Islet of Langerhans (tissue), 1 donor: ENCODE data around the gene SPIN1.

Experiments used
- FAIRE-seq: peaks from one replicate; lab custom pipeline; 2011; peaks lifted over from hg19 to GRCh38; lab: Jason Lieb, UNC

SPIN1 gene

DNA sequence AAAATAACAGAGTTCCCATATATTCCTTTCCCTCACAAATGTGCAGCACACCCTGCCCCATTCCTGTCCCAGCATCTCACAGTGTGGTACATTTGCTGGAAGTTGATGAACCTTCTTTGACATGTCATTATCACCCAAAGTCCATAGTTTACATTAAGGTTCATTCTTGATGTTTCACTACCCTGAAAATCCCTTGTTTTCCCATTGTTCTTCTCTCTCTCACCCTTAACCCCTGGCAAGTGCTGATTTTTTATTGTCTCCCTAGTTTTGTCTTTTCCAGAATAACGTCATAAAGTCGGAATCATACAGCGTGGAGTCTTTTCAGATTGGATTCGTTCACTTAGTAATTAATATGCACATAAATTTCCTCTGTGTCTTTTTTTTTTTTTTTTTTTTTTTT, 48.1 kb downstream of the SPIN1 start:
- FAIRE-seq = no peak

DNA sequence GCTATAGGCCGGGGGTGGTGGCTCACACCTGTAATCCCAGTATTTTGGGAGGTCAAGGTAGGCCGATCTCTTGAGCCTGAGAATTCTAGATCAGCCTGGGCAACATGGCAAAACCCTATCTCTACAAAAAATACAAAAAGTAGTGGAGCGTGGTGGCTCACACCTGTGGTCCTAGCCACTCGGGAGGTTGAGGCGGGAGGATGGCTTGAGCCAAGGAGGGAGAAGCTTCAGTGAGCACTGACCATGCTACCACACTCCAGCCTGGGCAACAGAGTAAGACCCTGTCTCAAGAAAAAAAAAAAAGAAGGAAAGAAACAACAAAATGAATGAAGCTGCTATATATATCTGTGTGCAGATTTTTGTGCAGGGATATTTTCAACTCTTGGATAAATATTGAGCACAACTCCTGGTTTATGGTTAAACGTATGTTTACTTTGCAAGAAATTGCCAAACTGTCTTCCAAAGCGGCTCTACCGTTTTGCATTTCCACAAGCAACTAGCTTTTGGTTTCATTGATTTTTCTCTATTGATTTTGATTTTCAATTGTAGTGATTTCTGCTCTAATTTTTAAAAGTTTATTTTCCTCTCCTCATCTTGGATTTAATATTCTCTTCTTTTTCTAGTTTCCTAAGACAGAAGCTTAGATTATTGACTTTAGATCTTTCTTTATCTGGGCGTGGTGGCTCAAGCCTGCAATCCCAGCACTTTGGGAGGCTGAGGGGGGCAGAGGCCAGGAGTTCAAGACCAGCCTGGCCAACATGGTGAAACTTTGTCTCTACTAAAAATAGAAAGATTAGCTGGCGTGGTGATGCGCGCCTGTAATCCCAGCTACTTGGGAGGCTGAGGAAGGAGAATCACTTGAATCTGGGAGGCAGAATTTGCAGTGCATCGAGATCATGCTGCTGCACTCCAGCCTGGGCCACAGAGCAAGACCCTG, 49.2 kb downstream of the SPIN1 start:
- FAIRE-seq = no peak

DNA sequence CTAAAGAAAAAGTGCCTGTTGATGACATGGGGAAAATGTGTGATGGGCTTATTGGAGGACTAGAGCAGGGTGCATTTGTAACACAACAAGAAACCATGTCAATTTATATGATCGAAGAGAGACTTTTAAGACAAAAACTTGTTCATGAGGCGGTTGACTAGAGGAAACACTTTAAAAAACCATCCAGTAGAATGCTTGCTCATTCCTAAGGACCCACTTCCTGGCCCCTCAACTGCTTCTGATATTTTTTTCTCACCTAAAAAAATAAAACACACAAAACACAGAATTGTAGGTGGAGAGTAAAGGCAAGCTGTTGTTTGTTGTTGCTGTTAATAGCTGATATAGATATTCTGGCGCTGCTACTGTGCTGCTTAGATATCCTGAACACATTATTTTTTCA, 50.6 kb downstream of the SPIN1 start:
- FAIRE-seq = no peak

DNA sequence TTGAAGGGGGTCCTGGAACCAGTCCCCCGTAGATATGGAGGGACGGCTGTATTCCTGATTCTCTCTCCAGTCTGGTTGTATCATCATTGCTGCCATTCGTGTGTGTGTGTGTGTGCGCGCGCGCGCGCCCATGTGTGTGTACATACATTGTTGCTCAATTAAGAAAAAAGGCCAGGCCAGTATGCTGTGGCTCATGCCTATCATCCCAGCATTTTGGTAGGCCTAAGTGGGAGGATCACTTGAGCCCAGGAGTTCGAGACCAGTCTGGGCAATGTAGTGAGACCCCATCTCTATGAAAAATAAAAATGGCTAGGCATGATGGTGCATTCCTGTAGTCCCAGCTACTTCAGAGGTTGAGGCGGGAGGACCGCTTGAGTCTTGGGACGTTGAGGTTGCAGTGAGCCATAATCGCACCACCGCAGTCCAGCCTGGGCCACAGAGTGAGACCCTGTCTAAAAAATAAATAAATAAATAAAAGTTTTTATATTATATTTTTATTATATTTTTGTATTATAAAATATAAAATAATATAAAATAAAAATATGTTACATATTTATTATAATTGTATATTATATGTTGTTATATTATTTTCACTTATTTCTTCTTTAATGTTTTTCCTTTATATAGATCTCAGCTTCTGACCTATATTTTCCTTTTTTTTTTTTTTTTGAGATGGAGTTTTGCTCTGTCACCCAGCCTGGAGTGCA, 53.2 kb downstream of the SPIN1 start:
- no peak for FAIRE-seq

DNA sequence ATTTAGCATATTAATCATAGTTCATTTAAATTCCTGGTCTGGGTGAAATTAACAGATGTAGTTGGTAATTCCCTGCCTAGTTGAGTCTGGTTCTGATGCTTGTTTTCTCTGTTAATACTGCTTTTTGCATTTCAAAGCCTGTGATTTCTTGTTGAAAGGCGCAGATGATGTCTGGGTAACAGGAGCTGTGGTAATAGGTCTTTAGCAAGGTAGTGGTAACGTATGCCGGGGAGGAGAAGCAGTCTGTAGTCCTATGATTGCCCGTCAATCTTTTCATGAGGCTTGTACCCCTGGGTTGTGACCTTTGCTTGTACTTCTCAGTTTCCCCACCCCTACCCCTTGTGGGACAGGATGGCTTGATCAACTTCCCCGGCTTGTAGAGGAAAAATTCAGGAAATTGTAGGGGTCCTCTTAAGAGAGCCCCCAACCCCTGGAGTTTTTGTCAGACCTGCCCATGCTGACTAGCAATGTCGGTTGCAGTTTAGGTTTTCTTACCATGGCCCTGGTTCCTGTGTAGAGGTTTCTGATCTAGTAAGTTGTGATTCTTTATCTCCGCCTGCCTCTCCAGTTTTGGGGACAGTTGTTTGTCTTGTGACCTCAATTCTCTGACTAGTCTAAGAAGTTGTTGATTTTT, 55.4 kb downstream of the SPIN1 start:
- FAIRE-seq = no peak

DNA sequence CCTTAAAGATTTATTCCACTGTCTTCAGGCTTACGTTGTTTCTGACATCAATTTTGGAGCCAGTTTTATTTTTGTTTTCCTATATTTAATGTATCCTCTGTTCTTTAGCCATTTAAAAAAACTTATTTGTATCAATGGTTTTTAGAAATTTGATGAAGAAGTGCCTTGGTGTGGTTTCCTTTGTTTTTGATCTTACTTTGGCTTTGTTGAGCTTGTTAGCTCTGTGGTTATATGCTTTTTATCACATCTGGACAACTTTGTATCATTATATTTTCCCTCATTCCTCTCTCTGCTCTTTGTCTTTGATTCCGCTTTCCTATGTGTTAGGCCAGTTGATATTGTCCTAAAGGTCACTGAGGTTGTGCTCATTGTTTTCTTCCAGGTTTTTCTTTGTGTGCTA, 58.5 kb downstream of the SPIN1 start:
- FAIRE-seq = no peak

DNA sequence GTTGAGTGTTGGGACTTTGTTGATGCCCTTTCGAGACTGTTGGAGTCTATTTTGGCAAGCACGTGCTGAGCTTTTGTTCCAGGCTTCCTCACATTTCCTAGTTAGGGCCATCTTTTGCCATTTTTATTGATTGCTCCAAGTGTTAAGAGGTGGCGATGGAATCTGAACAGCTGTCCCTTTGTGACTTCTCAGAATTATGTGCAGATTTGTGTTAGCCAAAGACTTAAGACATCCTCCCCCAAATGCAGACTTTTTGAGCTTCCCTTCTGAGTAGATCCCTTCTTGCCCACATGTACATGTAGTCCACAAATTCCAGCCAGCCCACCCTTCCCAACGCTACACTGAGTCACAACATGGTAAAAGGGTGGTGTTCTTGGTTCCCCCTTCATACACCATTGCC, 59.2 kb downstream of the SPIN1 start:
- no peak for FAIRE-seq

DNA sequence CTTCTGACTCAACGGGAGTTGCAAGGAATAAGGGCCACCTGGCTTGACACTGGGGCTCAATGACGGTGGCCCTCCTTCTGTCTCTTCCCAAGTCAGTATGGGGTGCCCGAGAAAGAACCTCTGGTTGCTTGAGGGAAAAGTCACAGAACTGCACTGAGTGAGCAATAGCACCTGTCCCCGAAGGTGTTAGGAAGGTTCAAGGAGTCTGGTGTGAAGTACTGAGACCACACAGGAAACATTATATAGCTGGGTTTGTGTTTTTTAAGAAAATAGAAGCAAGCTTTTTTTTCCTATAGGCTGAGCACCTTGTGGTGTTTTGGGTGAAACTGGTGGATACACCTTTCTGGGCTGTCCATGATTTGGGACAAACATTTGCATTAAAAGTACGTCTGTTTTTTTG, 62.9 kb downstream of the SPIN1 start:
- no peak for FAIRE-seq

DNA sequence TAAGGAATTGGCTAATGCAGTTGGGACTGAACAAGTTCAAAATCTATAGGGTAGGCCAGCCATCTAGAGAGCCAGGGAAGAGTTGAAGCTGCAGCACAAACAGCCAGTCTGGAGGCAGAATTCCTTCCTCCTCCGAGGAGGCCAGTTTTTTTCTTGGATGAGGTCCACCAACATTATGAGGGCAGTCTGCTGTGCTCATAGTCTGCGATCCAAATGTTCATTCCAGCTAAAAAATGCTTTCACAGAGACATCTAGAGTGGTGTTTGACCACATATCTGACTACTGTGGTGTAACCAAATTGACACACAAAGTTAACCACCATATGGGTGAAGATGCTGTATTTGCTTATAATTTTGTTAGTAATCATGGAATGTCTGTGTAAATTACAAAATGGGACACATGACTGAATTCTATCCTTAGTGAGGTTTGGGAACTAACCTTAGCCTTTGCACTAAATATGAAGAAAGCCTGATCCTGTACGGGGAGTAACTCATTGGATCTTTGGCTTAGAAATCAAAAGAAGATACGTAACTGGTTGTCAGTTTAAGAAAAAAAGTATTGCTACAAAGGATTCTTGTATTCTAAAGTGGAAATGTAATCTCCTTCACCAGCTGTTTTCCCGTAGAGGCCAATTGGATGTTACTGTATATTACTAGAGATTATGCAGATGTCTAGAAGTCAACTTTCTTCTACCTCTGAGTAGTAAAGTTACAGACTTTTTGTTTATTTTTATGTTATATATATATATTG, 70.6 kb downstream of the SPIN1 start:
- no peak for FAIRE-seq

DNA sequence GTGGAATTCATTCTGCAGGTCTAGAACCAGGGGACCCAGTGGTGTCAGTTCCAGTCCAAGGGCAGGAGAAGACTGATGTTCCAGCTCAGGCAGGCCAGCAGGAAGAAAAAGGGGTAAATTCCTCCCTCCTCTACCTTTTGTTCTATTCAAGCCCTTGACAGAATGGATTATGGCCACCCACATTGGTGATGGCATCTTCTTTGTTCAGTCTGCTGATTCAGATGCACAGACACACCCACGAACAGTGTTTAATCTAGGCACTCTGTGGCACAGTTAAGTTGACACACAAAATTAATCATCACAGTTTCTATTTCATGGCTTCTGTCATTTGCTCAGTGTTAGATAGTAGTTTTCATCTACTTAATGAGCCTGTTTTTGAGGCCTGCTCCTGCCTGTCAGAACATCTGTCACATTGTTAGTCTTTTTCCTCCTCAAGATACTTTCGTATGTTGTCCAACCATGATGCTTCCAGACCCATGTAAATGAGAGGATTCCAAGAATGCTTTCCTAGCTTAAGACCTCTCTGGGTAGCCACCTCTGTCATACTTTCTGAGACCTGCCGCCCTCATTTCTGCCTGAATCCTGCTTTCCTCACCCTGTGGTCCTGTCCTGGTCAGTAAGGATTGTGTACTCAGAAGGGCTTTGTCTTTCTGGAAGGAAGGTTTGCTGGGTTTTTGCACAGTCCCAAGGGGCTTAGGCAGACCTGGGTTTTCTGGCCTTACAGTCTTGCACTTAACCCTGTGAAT, 72.5 kb downstream of the SPIN1 start:
- FAIRE-seq = no peak

DNA sequence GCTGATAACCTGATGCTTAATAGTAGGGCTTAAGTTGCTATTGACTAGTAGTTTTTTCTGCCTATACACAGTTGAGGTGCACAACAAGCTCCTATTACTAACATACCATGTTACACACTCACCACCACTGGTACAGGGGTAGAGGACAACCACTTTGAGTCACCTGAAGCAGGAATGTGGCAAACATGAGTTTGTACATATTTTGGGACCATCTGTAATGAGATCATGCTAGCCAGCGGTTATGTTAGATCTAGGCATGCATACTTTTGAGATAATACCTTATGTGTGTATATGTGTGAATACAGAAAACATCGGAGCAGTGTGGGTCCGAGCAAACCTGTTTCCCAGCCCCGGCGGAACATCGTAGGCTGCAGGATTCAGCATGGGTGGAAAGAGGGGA, 73.9 kb downstream of the SPIN1 start:
- FAIRE-seq = no peak

DNA sequence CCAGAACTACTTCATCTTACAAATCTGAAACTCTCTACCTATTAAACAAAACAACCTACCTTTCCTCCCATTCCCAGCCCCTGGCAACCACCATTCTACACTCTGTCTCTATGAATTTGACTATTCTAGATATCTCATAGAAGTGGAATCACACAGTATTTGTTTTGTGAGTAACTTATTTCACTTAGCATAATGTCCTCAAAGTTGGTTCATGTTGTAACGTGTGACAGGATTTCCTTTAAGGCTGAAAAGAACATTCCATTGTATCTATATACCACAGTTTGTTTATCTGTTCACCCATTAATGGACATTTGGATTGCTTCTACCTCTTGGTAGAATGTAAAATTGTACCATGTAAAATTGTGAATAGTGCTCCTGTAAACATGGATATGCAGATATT, 76.6 kb downstream of the SPIN1 start:
- no peak for FAIRE-seq

DNA sequence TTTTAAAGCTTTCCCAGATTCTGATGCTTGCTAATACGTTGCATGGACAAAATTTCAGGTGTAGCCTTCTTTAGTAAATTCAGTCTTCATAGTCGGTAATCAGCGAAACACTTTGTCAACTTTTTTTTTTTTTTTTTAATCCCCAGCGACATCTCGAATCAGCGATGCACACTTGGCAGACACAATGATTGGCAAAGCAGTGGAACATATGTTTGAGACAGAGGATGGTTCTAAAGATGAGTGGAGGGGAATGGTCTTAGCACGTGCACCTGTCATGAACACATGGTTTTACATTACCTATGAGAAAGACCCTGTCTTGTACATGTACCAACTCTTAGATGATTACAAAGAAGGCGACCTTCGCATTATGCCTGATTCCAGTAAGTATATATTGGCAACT, 80.0 kb downstream of the SPIN1 start:
- FAIRE-seq = no peak

DNA sequence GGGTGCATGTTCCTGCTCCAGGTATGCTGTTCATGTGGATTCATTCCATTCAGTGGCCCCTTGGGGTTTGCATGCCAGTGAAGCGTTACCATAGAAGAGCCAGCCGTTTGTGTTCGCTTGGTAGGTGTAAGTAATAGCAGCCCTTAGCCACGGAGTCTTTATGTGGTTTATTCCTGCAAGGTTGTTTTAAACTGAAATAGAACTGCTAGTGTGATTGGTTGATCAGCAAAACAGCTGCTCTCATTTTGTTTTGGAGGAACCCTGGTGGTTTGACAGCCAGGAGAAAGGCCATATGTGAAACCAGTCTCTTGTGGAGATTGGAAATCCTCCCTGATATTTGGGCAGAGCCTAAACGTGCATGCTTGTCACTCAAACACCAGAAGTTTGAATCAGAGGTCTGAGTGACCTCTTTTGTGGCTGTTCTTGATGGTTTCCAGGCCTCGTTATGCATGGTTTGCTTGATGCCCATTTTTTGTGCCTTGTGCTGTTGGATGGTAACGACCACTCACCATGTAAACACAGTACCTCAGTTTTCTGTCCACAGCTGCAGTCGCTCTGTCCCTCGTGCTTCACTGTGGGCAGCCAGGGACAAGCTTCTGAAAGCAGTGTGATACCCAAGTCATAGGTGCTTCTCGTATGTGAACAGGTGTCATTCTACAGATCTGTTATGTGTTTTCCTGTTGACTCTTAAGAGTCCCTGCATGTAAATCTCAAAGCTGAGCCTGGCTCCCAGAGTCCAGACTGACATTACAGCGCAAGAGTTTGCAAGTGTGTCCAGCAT, 88.4 kb downstream of the SPIN1 start:
- no peak for FAIRE-seq

DNA sequence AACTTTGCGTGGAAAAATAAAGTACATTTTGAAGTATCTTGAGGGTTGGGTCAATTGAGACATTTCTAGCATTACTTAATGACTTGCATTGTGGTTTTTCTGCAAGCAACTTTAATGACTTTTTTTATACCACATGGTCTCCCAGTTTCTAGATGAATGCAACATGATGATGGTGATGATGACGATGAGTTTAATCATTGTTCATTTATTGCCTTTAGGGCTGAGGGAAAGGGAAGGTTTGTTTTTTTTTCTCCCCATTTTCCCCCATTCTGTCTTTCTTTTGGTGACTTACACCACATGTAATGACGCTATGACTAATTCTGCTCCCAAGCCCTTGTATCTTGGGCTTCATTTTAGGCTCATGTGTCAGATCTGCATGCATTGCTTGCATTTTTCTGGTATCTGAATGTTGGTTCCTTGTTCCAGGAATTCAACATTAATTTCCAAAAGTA, 89.1 kb downstream of the SPIN1 start:
- FAIRE-seq = no peak

DNA sequence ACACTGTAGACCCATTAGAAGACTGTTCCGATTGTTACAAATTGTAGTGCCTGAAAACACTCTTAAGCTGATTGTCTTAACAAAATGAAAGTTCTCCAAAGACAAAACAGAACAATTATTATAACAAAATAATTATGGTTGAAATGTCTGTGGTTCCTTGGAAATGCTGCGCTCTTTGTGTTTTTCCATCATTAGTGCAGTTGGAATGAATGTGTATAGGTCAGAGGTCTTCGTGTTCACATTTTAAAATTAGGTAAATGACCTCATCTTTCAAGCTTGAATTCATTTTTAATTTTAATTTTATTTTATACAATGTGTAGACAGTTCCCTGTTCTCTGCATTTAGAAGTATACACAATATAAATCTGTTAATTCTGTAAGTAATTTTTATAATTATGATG, 90.0 kb downstream of the SPIN1 start:
- no peak for FAIRE-seq

DNA sequence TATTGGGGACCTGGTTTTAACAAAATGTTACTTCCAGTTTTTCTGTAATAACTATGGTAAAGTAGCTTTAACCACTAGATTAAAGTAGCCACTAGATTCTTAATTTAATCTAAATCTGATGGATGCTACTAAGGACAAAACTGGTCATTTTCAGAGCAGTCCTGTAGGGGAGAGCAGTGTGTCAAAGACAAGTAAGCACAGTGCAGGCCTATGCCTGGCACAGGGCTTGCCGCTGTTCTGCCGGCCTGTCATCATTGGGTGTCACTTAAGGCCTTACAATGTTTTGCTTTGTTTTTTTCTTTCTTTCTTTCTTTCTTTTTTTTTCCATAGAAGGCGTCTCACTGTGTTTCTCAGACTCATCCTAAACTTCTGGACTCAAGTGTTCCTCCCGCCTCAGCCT, 93.7 kb downstream of the SPIN1 start:
- no peak for FAIRE-seq

DNA sequence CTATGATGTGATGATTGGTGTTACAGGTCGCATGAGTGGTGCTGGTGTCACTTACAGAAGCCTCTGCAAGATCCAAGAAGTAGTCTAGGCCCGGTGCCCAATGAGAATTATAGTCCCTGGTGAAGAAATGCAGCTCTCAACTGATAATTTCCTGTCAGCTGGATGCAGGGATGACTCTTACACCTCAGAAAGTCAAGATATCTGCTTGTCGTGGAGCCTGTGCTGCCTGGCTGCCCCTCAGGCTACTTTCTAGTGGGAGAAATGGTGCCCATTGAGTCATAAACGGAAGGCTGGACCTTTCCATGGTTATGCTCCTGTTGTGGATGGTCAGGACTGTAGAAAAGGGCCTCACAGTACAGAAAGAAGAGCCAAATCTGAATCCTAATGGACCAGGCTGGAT, 99.9 kb downstream of the SPIN1 start:
- no peak for FAIRE-seq

DNA sequence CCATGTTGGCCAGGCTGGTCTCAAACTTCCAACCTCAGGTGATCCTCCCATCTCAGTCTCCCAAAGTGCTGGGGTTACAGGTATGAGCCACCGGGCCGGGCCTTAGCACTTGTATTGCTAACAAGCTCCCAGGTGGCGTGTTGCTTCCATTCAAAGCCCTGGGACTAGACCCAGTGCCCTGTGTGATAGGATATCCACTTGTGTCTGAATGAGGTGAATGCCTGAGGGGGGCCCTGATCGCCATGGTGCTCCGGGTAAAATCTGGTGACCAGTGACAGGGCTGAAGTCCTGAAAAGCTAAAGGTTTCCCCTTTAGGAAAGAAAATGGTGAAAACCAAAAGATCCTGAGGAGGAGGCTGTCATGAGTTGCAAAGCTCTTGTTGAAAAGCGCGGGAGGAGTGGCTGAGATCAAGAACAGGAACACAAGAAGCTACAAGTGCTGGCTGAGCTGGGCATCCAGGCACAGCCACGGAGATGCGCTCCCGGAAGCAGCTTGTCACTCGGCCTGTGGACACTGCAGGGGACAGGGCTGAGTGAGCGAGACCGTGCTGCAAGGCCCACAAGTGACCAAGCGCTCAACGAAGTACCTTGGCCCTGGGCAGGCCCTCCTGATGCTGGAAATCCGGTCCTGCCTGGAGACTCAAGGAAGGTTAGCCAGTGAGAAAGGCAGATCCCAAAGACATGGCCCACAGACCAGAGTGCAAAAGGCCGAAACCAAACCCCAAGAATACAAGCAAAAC, 106.9 kb downstream of the SPIN1 start:
- FAIRE-seq = no peak

DNA sequence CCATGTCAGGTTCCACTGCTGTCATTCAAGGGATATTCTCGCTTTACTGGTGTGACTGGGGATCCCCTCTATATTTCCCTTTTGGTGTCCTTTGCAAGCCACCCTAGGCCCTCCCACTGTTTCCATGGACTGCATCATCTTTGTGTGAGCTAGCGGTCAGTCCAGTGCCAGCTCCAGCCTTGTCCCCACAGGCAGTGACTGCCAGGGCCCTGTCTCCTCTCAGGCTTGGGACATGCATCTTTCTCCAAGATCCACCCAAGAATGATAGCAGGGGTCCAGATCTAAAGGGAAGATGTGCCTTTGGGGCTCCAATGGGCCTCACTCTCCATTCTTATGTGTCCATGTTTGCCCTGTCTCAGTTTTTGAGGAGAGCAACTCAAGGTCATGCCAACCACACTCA, 109.0 kb downstream of the SPIN1 start:
- FAIRE-seq = no peak
